Measurements from ENCODE around the gene BICD2.
"Not testable (repeated sequence)": the region's sequence is repeated elsewhere in the genome, so short reads cannot be mapped to it uniquely, and the experiment has no call there.

Gene BICD2

DNA sequence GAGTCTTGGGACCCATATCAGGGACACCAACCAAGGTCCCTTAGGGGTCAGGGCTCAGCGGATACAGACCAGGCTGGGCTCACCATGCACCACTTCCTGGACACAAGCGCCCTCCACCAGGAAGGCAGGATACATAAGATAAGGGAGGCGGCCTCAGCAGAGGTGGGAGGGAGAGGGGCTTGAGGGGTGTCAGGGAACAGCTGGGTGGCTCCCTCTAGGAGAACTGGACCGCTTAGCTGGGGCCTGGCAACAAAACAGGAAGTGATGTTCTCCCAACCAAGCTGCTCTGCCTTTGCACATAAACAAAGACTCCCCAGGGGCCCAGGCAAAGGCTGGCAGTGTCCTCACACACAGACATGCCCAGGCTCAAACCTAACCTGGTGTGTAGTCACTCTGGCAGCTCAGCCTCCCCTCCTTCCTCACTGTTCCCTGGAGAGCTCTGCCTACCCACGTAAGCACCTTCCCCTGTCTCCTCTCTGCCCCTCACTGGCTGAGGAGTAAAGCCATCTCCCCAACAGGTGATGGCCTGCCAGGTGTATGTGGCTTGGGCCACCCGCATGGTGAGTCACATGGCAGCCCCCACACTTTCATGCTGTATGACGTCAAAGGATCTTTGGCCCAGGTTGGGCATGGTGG lies 5.8 kb upstream of the BICD2 start:
- no peak for DNase-seq (ENCODE audit: low read depth)

DNA sequence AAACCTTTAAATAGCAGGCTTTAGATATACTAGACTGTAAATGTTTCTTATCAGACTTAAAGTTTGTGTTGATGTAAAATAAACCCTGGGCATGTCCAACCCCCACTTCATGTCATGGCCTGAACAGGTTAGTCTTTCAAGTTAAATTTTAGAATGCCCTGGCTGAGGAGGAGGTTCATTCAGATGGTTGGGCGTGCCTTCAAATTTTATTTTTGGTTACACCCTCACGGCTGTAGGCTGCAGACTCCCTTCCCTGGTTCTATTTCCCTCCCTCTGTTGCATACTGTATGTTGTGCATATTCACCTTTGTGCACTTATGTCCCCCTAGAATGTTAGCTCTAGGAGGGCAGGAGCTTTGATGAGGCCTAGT lies 5.3 kb upstream of the BICD2 start:
- no peak for DNase-seq (ENCODE audit: low read depth)

DNA sequence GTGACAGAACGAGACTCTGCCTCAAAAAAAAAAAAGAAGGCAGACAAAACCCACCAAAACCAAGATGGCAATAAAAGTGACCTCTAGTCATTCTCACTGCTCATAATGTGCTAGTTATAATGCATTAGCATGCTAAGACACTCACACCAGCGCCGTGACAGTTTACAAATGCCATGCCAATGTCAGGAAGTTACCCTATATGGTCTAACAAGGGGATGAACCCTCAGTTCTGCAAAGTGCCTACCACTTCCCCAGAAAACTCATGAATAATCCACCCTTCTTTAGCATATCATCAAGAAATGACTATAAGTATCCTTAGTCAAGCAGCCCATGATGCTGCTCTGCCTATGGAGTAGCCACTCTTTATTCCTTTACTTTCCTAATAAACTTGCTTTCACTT lies 4.7 kb upstream of the BICD2 start:
- no peak for DNase-seq (ENCODE audit: low read depth)

DNA sequence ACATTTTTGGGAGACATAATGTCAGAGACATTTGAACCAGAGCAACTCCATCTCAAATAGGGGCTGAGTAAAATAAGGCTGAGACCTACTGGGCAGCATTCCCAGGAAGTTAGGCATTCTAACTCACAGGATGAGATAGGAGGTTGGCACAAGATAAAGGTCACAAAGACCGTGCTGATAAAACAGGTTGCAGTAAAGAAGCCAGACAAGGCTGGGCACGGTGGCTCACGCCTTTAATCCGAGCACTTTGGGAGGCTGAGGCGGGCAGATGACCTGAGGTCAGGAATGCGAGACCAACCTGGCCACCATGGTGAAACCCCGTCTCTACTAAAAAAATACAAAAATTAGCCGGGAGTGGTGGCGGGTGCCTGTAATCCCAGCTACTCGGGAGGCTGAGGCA lies 4.2 kb upstream of the BICD2 start:
- not testable (repeated sequence) for DNase-seq (ENCODE audit: low read depth)

DNA sequence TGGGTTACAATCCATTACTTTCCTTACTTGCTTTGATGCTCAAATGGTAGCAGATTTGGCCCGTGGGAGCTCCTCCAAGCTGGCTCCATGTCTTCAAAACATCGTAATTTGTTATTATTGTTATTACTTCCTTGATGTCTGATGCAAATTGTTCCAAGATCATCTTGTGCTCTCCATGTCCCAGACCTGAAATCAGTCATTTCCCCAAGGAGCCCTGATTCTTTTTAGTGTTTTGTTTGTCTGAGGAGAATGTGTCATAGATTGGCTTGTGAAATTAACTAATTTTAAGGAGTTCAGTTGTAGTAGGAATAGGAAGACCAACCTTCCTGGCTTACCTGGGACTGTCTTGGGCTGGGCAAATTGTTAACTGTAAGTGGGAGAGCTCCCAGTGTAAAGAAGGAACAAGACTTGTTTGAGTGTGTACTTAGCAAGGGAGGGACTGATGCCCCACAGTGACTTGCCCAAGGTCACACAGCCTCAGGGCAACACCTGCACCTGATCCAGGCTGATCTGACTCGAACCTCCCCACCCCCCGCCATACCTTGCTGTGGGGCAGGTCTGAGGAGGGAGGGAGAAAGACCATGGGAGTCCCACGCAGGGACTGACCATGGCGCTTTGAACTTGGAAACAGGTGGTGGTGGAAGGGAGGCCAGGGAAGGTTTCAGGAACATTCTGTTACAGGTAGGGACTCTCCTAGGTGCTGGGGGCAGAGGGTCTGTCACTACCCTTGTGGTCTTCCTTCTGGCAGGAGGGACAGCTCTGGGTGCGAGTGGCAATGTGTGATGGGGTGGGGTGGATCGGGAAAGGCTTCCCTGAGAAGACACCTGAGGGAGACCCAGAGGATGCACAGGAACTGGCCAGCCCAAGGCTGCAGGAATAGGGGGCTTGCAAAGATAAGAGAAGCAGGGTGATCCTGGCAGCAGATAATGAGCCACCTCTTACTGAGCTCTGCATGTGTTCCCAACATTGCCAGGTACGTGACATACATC lies 2.7 kb upstream of the BICD2 start:
- no peak for DNase-seq (ENCODE audit: low read depth)

DNA sequence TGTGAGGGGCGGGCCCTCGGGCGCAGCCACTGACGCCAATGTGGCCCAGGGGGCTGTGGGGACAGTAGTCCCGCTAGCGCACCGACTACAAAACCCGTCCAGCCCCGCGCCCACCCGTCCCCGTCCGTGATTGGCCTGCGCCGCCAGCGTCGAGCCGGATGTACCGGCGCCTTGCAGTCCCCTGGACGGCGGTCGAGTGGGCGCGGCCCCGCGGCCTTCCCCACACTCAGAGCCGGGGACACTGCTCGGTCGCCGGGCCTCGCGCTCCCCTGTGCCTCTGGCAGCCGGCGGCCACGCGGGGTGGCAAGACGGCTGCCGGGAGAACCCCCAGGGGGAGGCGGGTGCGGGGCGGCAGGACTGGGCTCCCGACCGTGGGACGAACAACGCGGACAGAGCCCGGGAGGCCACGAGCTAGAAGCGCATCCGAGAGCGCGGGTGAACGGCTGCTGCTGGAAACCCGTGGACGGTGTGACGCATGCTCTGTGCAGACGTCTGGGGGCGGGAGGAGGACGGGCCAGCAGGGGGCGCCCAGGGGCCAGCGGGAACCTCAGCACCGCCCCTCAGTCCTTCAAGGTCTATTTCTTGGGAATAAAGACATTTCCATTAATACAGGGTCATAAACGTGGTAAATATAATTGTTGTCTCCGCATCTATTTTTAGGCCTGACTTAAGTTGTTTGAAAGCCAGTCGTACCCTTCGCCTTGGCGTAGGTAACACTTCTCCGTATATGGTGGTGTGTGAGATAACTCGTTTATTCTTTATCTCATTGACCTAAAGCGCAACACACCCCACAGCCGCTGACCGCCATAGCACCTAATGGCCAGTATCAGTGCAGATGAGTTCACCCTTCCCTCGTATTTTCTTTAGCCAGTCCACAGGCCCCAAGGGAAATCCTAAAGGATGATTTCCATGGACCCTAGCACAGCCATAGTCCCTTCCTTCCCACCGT lies 629 bp upstream of the BICD2 start:
- peak; percentile 97 for DNase-seq (ENCODE audit: low read depth)

DNA sequence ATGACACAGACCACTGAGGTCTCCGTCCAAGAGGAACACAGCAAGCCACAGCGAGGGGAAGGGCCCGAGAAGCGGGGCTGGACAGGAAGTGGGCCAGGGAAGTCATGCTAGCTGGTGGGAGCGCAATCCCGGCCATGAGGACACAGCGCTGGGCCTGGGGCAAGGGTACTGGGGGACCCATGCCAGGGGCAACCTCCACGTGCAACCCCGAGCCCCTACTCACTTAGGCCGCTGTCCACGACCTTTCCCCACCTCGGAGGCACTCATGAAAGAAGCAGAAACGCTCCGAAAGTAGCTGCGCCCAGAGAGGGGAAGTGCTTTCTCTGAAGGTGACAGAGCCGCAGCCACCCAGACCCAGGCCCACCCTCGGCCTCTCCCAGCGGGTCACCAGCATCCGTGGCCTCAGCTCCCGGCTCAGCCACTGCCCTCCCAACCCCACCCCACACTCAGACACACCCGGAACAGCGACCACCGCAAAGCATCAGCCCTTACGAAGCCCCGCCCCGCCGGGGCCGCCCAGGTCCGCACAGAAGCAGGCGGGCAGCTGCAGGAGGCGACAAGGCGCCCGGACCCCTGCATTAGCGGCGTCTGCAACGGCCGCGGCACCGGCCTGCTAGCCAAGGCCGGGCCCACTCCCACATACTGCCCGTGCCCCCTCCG lies 782 bp downstream of the BICD2 start:
- peak; percentile 29 for DNase-seq (ENCODE audit: low read depth)

DNA sequence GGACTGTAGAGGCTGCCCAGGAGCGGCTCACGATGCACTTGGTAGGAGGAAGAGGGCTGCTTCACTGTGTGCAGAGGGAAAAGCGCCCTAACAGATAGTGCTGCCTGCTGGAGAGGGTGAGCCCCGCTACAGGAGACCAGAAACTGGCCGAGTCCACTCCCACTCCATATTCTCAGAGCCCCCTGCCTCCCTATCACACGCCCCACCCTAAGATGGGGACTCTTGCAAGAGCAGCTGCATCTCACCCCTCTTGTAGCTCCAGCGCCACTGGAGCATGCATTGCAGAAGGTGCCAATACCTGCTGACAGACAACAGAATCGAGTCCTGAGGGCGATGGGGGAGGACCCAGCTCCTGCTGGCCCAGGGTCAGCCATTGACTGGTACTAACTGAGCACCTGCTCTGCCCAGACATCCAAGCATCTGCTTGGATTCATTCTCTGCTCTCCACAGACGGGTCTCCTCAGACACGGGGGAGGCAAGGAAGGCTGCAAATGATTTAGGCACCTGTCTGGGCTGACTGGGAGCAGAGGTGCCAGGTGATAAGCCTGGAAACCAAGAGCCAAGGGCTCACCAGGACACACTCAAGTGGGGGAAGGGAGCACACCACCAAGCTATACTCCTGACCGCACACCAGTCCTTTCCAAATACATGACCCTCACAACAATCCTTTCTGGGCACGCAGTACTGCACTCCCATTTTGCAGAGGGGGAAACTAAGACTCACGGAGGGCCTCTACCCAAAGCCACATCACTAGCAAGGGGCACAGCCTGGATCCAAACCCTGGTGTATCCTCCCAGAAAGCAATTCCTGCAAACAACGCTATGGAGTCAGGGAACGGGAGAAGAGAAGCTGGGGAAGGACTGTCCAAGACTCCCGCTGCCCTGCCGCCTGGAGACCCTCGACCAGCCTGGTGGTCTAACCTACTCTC lies 1.6 kb downstream of the BICD2 start:
- no peak for DNase-seq (ENCODE audit: low read depth)

DNA sequence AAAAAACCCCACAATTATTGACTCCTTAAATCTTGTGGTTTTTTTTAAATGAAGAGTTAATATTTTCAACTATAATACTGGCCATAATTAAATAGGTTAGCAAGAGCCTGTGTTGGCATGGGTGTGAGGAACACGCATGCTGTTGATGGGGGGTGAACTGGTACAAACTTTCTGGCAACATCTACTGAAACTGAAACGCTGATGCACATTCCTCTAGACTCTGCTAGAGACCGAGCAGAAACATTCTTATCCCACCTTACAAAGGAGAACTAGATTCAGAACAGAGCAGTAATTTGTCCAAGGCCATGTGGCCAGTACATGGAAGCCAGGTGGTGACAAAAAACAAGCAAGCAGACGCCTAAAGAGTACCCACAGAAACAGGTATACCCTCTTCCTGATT lies 2.4 kb downstream of the BICD2 start:
- DNase-seq (ENCODE audit: low read depth): no peak

DNA sequence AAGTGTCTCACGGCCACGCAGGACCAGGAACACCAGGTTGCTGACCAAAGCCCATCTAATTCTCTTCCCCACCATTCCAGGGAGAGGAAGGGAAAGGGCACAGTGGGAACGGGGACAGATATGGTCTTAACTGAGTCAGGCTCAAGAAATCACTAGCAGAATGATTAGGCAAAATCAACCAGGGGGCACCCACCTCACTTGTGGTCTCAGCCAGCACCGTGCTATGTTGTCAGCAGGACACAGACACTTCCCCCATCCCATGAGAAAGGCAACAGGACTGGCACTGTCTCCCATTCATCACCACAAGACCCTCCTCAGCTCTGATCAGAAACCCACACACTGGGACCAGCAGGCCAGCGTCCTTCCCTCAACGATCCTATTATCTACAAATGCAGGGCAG lies 2.9 kb downstream of the BICD2 start:
- no peak for DNase-seq (ENCODE audit: low read depth)

DNA sequence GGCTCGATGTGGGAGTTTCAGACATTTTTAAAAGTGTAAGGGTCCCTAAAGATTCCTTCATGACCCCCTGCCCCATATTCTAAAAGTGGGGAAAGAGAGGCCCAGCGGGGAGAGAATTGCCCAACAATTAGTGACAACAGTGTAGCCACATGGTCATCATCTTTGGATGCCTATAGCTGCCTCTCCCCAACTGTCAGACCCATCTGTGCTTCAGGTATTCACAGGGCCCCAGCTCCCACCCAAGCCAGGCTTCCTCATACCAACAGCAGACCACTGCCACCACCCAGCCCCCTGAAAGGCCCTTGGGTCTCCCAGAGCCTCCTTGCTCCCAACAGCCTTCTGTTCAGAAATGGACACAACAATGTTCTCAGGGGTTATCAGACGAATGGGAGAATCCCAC lies 4.1 kb downstream of the BICD2 start:
- DNase-seq (ENCODE audit: low read depth): no peak

DNA sequence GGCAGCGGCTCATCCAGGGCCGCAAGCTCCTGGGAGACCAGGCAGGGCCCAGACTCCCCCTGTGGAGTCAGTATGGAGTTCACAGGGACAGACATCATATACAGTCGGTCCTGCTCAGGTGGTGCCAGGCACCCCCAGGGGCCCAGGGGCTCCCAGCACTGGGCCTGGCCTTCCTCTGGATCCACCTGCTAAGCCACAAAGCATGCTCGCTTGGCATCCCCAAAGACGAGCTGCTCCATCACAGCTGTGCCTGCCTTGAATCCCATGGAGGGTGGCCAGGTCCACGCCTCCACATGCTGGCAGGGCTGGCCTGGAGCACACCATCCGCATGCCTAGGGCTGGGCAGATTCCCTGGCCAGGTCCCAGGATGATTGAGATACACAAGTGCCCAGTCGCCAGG lies 4.6 kb downstream of the BICD2 start:
- DNase-seq (ENCODE audit: low read depth): no peak

DNA sequence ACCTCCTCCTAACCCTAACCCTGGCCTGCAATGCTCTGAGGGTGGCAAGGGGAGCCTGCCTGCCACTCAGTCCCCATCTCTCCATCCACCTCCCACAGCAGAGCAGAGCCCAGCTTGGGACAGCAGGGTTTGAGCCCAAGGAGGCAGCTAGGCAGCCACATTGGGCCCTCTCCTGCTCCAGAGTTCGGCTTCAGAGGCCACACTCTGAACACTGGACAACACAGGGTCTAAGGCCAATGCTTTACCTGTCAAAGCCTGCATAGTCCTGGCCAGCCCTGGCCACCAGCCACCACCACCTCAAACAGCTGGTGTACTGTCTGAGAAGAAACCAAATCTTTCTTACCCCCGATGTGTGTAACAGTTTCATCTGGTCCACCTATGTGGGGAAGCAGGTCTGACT lies 5.2 kb downstream of the BICD2 start:
- DNase-seq (ENCODE audit: low read depth): no peak

DNA sequence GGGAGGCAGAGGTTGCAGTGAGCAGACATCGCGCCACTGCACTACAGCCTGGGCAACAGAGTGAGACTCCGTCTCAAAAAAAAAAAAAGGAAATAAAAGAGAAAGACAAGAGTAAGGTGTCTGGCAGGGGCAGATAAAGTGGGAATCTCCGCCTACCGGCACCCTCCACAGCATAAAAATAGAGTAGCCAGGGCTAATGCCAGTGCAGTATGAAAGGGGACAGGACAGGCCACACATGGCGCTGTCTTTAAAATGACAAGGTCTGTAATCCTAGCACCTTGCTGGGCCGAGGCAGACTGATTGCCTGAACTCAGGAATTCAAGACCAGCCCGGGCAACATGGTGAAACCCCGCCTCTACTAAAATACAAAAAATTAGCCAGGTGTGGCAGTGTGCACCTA lies 7.8 kb downstream of the BICD2 start:
- no peak for DNase-seq (ENCODE audit: low read depth)

DNA sequence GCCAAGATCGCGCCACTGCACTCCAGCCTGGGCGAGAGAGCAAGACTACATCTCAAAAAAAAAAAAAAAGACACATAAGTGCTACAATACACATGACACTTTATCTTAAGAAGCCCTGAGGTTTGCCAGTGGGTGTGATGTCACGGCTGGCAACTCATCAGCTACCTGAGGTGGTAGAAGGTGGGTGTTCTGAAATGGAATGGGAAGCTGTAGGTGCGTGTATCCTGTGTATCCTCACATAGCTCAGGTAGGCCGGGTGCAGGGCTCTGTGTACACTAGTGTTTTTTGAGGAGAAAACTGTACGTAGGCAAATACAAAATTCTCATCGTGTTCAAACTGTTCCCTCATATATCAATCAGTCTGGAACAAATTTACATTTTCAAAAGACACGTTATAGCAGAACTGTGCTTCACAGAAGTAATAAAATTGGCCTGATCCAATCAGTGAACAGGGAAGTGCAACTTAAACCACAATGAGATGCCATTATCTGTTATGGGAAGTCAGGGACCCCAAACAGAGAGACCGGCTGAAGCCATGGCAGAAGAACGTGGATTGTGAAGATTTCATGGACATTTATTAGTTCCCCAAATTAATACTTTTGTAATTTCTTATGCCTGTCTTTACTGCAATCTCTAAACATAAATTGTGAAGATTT lies 10.4 kb downstream of the BICD2 start:
- no peak for DNase-seq (ENCODE audit: low read depth)

DNA sequence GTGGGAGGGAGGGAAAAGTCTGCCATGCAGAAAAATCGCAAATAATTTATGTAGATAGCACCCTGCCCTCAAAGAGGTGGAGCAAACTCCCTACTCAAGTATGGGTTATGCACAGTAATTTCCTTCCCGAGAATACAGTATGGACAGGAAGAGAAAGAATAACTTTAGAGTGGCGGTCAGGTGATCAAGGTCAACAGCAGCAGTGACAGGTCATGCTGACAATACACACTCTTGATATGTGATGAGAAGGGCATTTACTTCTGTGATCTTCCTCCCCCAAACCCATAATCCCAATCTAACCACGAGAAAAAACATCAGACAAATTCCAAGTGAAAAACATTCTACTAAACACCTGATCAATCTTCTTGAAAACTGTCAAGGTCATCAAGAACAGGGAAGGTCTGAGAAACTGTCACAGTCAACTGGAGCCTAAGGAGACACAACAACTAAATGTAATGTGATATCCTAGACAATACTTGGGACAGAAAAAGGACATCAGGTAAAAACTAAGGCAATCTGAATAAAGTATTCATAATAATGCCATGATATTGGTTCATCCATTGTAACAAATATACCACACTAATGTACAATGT lies 11.7 kb downstream of the BICD2 start:
- DNase-seq (ENCODE audit: low read depth): no peak

DNA sequence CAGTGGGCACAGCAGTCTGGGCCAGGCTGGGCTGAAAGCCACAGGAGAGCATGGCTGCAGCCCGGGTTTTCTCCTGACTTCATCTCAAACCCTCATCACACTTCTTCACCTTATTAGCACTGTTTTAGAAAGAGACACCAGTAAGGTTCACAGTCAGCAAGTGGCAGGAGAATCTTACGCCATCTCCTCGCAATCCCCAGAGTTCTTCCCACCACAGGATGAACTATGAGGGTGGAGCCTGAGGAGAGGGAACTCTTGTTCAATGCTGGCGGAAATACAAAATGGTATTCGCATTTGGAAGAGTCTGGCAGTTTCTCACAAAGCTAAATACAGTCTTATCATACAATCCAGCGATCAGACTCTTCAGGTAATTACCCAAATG lies 14.7 kb downstream of the BICD2 start:
- DNase-seq (ENCODE audit: low read depth): no peak

DNA sequence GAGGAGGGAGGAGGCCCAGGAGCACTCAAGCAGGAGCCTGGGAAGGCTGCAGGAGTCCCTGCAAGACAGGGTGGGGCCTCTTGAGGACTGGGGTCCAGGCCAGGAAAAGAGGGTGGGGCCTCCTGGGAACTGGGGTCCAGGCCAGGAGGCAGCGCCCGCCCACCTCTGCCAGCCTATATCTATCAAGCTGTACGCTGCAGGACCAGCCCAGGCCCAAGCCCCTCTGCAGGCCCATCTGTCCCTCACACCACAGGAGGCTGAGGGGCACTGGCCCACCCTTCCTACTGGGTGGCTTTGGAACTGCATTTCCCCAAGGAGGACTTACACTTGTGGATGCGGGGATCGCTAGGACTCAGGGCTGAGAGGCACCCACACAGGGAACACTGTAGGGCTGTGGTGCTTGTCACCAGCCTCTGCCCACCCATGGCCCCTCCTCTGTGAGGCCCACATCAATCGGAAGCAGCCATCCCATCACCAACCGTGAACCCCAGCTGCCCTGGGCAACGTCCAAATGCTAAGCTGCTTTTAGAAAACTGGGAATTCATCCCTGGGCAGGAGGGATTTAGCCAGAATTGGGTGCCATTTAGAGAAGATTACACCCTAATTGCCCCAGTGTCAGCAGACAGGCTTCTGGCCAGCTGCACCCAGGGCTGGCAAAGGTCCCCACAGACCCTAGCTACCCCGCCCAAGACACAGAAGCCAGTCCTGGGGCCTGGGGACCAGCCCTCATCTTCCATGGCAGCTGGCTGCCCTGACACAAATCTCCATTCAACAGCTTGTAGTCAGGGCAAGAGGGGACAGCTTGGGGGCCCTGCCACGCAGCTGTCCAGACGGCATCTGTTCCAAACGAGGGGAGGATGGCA lies 15.3 kb downstream of the BICD2 start:
- no peak for DNase-seq (ENCODE audit: low read depth)

DNA sequence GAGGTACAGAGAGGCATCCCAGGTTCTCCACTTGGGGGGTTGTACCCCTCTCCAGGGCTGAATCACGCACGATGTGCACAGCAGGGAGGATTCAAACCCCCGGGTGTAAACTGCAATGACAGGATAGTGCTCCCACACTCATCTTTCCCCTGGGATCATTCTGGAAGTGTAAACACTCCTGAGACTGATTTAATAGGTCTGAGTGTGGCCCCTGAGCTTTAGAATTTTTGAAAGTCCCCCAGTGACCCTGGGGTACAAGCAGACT lies 16.5 kb downstream of the BICD2 start:
- DNase-seq (ENCODE audit: low read depth): no peak
